ENCODE data around the gene SSTR3.

DNA sequence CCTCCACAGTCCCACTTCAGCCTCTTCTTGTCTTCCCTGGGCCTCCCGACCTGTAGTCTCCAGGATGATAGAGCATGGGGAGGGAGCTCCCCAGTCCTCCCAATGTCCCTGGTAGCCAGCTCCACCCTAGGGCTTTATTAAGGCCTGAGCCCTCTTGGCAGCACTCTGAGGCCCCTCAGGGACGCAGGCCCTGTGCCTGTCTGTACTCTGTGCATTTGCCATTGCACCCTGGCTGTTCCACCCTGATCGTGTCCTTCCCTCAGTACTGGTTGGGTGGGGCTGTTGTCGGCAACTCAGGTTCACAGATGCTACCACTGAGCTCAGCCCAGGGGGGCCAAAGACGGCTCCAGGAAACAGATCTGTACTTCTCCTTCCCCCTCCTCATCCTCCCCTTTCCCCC lies 7.2 kb downstream of the SSTR3 start:
- TF ChIP-seq POLR2AphosphoS5 (IDR thresholded peaks at IDR 0.05): no peak
- TF ChIP-seq POLR2A (IDR thresholded peaks at IDR 0.05): no peak

Measured in transverse colon (tissue), 3 donors.